ENCODE data around the gene PRKAG2.

The PRKAG2 gene

DNA sequence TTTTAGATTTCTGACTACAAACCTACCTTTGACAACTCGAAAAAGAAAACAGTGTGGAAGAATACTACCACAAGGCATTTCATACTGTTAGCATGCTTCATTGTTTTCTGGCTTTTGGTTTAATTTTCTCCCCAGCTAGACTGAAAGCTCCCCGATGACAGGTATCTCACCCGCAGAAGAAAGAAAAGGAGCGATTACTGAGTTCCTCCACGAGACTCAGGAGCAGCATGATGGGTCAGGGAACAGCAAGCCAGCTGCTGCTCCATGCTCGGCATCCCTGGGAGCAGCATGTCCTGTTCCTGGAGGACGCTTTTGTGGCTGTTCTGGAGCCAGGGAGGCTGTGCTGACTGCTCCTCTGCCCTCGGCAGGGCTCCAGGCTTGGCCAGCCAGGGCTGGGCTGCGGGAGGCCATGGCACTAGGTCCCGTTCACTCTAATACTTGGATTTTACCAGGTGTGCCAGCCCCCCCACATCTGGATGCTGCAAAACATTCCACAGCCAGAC lies 133.4 kb downstream of the PRKAG2 start:
- H3K4me3 ChIP-seq = peak overlapping the region; percentile 23
- no peak for DNase-seq (ENCODE audit: low spot score)
- peak overlapping the region; percentile 32 to 64 for H3K27ac ChIP-seq
- TF ChIP-seq, protein P1, sequence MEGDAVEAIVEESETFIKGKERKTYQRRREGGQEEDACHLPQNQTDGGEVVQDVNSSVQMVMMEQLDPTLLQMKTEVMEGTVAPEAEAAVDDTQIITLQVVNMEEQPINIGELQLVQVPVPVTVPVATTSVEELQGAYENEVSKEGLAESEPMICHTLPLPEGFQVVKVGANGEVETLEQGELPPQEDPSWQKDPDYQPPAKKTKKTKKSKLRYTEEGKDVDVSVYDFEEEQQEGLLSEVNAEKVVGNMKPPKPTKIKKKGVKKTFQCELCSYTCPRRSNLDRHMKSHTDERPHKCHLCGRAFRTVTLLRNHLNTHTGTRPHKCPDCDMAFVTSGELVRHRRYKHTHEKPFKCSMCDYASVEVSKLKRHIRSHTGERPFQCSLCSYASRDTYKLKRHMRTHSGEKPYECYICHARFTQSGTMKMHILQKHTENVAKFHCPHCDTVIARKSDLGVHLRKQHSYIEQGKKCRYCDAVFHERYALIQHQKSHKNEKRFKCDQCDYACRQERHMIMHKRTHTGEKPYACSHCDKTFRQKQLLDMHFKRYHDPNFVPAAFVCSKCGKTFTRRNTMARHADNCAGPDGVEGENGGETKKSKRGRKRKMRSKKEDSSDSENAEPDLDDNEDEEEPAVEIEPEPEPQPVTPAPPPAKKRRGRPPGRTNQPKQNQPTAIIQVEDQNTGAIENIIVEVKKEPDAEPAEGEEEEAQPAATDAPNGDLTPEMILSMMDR (IDR thresholded peaks at IDR 0.05) = no peak

DNA sequence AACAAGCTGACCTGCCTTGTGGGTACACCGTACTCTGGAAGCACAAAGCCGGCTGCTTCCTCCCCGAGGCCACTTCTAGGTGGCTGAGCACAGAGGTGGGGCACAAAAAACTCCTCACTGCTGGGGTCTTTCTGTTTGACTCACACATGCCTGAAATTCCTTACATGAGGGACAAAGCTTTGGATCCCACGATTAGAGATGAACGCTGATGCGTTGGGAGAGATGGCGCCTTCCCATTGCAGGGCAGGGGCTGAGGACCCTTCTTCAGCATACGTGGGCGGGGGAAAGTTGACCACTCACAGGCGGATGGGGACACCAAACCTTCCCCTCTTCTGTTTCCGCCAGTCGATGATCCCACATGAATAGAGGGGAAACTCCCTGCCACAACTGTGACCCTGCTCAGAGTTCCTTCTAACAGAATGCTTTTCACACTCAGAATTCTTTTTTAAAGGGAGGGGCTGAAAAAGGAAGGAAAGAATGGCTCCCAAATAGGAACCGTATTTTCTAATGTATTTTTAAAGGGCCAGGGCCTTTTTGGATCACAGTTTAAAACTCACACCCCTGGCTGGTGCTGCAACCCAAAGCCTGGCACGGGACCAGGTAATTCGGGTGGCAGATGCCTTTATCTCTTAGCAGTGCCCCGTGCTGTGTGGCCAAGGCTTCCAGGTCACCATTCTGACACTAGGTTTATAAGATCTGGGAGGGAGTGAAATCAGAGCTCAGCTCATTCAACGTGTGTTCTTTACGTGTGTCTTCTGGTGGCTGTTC lies 134.0 kb downstream of the PRKAG2 start:
- TF ChIP-seq, protein P1 (IDR thresholded peaks at IDR 0.05) = no peak
- no peak for DNase-seq (ENCODE audit: low spot score)
- H3K27ac ChIP-seq = peak overlapping the region; percentile 32 to 64

GRCh38 chr7:151741585-151741984 lies 135.3 kb downstream of the PRKAG2 start:
- Histone ChIP-seq H3K27ac (no peak overlapping the region), H3K4me3 (no peak overlapping the region)
- DNase-seq (ENCODE audit: low spot score) = no peak
- TF ChIP-seq, protein P1 (IDR thresholded peaks at IDR 0.05) = no peak

More for the DNA sequence above, 134.0 kb downstream of the PRKAG2 start:
- H3K4me3 ChIP-seq = peak overlapping the region; percentile 23

DNA sequence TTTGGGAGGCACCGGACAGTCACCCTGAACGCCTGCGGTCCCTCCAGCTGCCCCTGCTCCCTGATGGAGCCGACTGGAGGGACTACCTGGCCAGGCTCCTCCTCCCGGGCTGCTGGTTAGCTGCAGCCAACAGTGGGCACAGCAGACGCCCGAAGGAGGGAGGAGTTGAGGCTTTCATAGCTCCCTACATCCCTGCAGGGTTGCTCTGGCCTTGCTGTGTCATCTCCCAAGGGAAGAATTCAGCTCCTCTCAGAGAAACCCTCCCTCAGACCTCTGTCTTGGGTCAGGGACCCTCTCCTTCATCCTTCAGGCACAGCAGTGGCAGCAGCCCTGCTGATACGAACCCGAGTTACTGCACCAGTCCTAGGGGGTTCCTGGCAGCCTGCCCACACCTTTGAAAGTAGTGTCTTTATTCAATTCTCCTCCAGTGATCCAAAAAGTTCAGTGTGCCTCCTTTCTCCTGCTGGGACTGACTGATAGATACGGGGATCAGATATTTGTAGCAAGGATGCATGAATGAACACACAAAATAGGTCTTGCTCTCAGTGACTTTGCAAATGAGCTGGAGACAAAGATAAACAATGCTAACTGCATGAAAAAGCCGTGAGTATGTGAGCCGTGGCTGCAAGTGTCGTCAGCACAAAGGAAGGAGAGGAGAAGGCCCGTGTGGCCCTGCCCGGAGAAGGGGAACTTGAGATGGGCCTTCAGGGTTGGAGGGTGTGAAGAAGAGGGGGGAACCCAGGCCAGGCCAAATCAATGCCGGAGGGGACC lies 136.6 kb downstream of the PRKAG2 start:
- no peak for DNase-seq (ENCODE audit: low spot score)
- Histone ChIP-seq H3K27ac (no peak overlapping the region), H3K4me3 (no peak overlapping the region)
- TF ChIP-seq, protein P1 (IDR thresholded peaks at IDR 0.05) = no peak

GRCh38 chr7:151738925-151739324 lies 138.0 kb downstream of the PRKAG2 start:
- Histone ChIP-seq H3K4me3 (no peak overlapping the region), H3K27ac (no peak overlapping the region)
- no peak for DNase-seq (ENCODE audit: low spot score)
- TF ChIP-seq, protein P1 (IDR thresholded peaks at IDR 0.05) = no peak

DNA sequence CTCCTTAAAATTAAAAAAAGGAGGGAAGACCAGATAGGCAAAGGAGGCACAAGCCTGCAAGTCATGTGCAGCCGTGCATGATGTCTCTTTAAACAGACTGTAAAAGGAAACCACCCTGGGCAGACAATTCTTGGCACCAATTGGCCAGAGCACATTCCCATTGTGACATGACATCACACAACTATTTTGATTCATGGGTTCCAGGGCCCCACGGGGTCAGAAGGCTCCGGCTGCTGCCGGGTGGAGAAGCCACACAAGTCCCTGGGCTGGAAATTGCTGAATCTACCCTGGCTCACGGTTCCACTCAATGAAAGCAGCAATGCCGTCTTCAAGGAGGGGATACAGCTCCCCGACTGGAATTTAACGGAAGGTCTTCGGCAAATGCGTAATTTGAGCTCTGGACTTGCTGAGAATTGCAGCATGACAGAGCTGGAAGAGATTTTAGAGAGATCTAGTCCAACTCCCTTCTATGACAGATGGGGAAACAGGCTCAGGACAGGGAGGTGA lies 140.5 kb downstream of the PRKAG2 start:
- TF ChIP-seq, protein P1 (IDR thresholded peaks at IDR 0.05) = no peak
- Histone ChIP-seq H3K27ac (peak overlapping the region; percentile 40 to 77), H3K4me3 (peak overlapping the region; percentile 63)
- peak; percentile 90 for DNase-seq (ENCODE audit: low spot score)

Data from coronary artery (tissue), 2 donors.